NK-92 (cell line): ENCODE data around the gene NEK6.

Experiments used
- DNase-seq: peaks from one replicate; lab custom pipeline; 2025; ENCODE audit not compliant: unreplicated experiment; lab: John Stamatoyannopoulos, UW

NEK6 gene

GRCh38 chr9:124277420-124277819 lies 19.7 kb downstream of the NEK6 start:
- DNase-seq = no peak

GRCh38 chr9:124278054-124278540 lies 20.3 kb downstream of the NEK6 start:
- DNase-seq = no peak

DNA sequence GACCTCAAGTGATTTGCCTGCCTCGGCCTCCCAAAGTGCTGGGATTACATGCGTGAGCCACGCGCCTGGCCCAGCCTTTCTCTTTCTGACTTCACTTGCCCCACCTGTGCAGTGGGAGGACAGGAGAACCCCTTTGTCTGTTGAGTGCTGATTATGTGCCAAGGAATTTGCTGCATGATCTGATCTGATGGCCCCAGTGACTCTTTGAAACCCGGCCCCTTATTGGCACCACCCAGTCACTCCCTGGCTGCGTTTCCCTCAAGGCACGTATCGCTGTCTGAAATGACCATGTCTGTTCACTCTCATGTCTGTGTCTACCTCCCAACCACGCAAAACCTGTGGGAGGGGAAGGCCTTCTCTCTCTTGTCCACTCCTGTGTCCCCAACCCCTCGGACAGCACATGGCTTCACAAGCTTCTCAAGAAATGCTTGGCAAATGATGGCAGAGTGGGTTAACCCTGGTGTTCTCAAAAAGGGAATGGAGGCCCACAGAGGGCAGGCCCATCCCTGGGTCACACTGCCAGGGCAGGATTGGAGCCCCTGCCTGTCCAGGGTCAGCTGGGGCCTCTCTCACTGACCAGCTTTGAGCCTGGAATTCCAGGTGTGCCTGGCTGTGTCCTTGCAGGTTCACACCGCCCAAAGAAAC lies 21.9 kb downstream of the NEK6 start:
- no peak for DNase-seq

DNA sequence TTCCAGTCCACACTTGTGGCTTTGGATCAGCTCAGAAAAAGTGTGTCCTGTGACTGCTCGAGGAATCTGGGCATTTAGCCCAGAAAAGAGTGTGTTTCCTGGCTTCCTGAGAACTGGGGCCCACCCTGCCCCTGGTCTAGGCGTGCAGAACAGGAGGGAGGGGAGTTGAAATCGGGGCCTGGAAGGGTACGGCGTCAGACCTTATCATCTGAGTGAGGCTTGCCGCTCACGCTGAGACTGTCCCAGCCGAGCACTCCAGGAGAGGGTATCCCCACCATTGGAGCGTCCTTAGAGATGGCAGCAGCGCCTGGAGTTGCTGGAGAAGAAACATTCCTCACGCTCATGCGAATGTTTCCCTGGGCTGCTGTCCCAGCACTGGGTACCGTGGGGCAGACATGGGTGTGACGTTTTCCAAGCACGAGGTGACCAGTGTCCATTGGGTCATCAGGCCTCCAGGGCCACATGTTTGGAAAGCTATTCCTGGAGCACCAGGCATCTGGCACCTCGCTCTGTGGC lies 22.5 kb downstream of the NEK6 start:
- no peak for DNase-seq

GRCh38 chr9:124281931-124282371 lies 24.2 kb downstream of the NEK6 start:
- no peak for DNase-seq

DNA sequence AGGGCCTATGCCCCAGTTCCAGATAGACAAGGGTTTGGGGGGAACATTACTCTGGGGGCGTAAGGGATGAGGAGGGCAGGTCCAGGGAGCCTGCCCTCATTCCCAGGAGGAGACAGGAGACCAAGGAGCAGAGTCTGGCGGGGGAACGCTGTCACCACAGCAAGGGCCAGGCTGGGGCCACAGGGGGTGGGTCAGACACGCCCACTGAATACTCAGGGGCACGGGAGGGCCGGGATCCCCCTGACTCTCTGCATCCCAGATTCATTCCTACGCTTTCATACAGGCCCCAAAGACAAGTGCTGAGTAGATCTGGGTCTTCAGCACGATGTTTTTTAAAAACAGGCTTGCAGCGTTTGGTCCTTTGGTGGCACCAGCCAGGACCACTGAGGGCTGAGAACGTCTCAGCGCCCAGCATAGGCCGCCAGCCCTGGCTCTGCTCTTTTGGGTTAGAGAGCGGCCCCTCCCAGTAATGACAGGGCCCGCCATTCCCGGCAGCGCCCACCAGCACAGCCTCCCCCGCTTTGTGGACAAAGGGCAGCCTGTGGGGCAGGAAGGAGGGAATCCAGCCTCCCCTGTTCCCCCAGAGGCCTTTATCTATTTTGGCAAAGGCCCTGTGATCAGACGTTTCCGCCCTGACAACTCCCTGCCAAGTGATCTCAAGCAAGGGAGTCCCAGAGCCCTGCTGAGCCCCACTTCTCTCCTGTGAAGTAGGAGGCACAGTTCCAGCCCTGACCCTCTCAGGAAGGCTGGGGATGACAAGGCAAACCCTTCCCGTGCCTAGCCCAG lies 24.9 kb downstream of the NEK6 start:
- no peak for DNase-seq

DNA sequence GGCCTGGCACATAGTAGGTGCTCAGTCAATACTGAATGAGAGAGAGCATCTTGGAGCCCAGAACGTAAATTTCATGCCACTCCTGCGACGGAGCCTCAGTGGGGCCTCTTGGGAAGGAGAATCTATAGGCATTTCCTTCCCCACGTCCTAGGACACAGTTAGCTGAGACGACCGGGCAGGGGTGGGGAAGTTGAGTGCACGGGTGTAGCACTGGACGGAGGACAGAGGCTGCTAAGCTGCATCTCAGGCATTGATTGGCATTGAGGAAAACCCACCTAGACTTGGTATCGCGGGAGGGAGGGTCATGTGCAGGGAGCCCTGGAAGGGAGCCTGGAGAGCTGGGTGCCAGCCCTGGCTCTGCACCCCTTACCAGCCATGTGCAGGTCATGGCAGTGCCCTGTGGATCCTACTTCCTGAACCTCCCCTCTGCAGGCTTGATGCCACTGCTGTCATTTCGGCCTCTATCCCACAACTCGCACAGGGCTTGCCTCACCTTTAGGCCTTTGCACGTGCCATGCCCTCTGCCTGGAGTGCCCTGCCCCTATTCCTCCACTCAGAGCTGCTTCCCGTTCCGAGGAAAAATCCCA lies 25.6 kb downstream of the NEK6 start:
- DNase-seq = no peak

GRCh38 chr9:124284237-124284831 lies 26.6 kb downstream of the NEK6 start:
- no peak for DNase-seq

DNA sequence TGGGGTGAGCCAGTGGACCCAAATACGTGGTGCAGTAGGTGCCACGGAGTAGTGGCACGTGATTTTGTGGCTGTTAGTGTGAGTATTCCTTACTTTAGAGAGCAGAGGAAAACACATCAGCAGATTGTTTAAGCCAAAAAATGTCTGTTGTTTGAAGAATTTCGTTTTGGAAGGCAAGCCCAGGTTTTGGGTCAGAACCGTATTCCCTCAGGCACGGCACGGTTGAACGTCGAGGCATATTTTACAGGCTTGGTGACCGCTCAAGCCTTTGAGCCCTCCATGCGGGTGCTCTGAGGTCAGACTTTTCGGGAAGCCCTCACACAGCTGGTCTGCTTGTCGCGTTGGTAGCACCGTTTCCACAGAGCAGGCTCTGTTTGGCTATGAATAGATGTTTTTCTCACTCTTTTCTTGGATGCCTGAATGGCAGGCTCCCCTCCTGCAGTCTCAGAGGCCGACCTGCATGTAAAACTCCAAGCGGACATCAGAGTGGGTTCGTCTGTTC lies 27.2 kb downstream of the NEK6 start:
- DNase-seq = no peak

- DNase-seq = no peak
Observed at GRCh38 chr9:124285490-124285889, 27.7 kb downstream of the NEK6 start.

- no peak for DNase-seq
Observed at GRCh38 chr9:124285903-124286291, 28.1 kb downstream of the NEK6 start.

DNA sequence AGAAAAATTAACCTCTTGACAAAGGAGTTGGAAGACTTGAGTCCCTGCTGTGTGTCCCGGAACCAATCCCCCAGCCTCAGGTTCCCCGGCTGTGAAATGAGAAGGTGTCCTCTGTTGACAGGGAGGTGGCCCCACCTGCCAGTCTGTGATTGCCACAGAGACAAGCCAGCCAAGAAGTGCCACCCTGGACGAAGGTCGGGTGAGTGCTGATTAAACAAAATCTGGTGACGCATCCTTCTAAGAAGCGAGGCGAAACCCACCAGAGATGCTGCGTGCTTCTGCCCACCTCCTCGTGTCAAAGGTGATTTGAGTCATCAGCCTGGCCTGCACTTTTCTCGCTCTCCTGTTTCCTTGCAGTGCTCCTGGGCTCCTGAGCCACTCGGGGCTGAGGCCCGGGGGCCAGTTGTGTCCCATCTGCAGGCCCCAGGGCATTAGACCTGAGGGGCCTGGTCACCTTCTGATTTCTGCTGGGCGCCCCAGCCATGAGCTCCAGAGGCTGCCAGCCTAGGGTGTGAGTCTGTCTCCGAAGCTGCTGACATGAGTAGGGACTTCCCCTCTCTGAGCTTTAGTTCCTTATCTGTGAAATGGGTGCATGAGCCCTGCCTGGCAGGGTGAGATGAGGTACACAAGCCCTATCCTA lies 28.7 kb downstream of the NEK6 start:
- DNase-seq = no peak

GRCh38 chr9:124290053-124290591 lies 32.4 kb downstream of the NEK6 start:
- no peak for DNase-seq

GRCh38 chr9:124290743-124291554 lies 33.2 kb downstream of the NEK6 start:
- DNase-seq = no peak

- DNase-seq = no peak
Observed at GRCh38 chr9:124291801-124292396, 34.1 kb downstream of the NEK6 start.

- DNase-seq = no peak
Observed at GRCh38 chr9:124292696-124293593, 35.2 kb downstream of the NEK6 start.

DNA sequence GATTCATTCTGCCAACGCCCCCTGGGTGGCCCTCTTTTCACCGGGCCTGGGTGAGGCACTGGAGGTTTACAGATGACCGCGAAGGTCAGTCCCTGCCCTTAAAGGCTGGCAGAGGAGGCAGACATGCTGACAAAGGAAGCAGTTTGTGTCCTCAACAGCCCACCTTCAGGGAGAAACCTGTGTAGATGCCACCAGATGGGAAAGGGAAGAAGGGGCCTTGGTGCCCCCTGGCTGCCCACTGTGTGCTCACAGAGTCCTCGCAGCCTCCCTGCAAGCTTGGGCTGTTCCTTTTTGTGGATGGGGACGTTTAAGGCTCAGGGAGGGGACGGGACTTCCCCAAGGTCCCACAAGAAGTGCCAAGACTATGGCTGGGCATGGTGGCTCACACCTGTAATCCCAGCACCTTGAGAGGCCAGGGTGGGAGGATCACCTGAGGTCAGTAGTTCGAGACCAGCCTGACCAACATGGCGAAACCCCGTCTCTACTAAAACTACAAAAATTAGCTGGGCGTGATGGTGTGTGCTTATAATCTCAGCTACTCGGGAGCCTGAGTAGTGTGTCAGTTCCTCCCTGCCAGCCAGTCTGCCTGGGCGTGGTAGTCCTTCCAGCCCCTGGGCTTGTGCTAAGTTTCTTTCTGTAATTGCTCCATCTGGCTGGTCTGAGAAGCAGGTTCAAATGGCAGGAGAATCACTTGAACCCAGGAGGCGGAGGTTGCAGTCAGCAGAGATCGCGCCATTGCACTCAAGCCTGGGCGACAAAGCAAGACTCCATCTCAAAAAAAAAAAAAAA lies 36.2 kb downstream of the NEK6 start:
- no peak for DNase-seq
